Transverse colon (tissue), 4 donors: ENCODE data around the gene STK32C. TPM values are rescaled to one million over a fixed set of nuclear protein-coding genes. Genes with fewer than 3 reads are reported as not detected.

Experiments used
- DNase-seq: peaks from one replicate; pipeline ENCODE4 v3.0.0-alpha.2; 2019
- H3K27ac ChIP-seq, 4 donors: fragments of 200-600 bp; sonication (generic); 2 replicates each; pipeline ENCODE4 v1.5.1; 2016 to 2018; ENCODE audit warnings: inconsistent platforms in 4 of 4
- H3K27me3 ChIP-seq: fragments of 200-600 bp; sonication (generic); 2 replicates; pipeline ENCODE4 v1.5.1; 2017; ENCODE audit warnings: inconsistent platforms
- H3K36me3 ChIP-seq, 4 donors: fragments of 200-600 bp; sonication (generic); 2 replicates each; pipeline ENCODE4 v1.5.1; 2017 to 2019; ENCODE audit warnings: inconsistent platforms in 4 of 4
- H3K4me1 ChIP-seq, 4 donors: fragments of 200-600 bp; sonication (generic); 2 replicates each; pipeline ENCODE4 v1.5.1; 2017 to 2020; ENCODE audit warnings: inconsistent platforms in 4 of 4
- H3K4me3 ChIP-seq, 4 donors: fragments of 200-600 bp; sonication (generic); 1 replicate in 1 of 4; 2 replicates in 3 of 4; pipeline versions ENCODE4 v1.5.1 to v1.6.1; 2017 to 2019; ENCODE audit warnings: inconsistent platforms in 4 of 4
- H3K9me3 ChIP-seq, 2 donors: fragments of 200-600 bp; sonication (generic); 2 replicates each; pipeline ENCODE4 v1.5.1; 2017 to 2019; ENCODE audit warnings: inconsistent platforms in 2 of 2
- EP300 ChIP-seq: sonication (generic); formaldehyde crosslinking; IDR thresholded peaks from one replicate; pipeline ENCODE4 v1.6.1; 2017; ENCODE audit warnings: antibody characterized with exemption, low read depth
- POLR2A ChIP-seq: fragments of 450-650 bp; IDR thresholded peaks from one replicate; pipeline ENCODE4 v1.6.1; 2016; ENCODE audit warnings: antibody characterized with exemption, mild to moderate bottlenecking, moderate library complexity
- POLR2AphosphoS5 ChIP-seq, 3 donors: sonication (generic); formaldehyde crosslinking; IDR thresholded peaks; one replicate each; pipeline ENCODE4 v1.6.1; 2016; ENCODE audit warnings: antibody characterized with exemption in 3 of 3
- WGBS, 2 donors: methylation state at CpG; one replicate each; pipeline ENCODE4 v1.1.5; 2018; ENCODE audit warnings: low coverage in 1 of 2; 5-methylcytosine and 5-hydroxymethylcytosine counted together
- in situ Hi-C, 4 donors: fragments of 200-750 bp; cut with MboI; loops; one replicate each; pipeline versions ENCODE4 v1.15.0 to v1.15.1; 2017; ENCODE audit warnings: low sequenced_read_pairs in 3 of 4, low pct_ligation_motif_present in 1 of 4, low pct_unique_long_range_greater_than_20kb in 1 of 4
- intact Hi-C: fragments of 100-400 bp; cut with DNase I; formaldehyde crosslinking; loops from one replicate; pipeline ENCODE4 v1.15.1; 2023; ENCODE audit warnings: low total_unique reads
- total RNA-seq, 4 donors: library from RNA; depleted of rRNA; stranded (reverse); fragments of >200 nt; gene quantifications; one replicate each; pipeline ENCODE4 v1.1.0, GENCODE V29; 2016
- TF ChIP-seq, protein P1 (sequence below), 5 experiments: fragments of 200-600 bp in 3 of 5; fragments of 450-650 bp in 2 of 5; sonication (generic) in 3 of 5; IDR thresholded peaks; 1 replicate in 2 of 5; 2 replicates in 3 of 5; pipeline ENCODE4 v1.5.1; 2016 to 2017; ENCODE audit warnings: antibody characterized with exemption in 5 of 5, inconsistent platforms in 3 of 5, mild to moderate bottlenecking in 2 of 5, moderate library complexity in 1 of 5

STK32C gene
- total RNA-seq, 4 donors from 2014 or later, result 2.2 to 7.8 (median 3.7) TPM; not detected in 1

DNA sequence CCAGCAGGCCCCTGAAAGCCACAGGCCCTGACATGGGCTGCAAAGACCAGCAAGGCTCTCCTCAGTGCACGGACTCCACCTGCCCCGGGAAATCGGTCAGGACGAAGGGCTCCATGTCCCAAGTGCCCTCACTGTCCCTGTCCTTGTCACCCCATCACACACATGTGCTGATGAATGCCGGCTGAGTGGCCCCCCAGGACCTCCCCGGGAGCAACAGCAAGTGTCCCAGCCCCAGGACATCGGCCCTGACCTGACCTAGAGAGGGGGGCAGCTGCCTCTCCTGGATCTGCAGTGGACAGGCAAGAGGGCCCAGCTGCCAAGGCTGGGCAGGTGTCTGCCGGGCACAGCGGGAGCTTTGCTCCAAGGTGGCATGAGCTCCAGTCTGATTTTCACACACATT lies 49.8 kb downstream of the STK32C start:
- intact Hi-C loops (no loop called here), in situ Hi-C loops (no loop called here)
- H3K9me3 ChIP-seq, result no peaks in the 10 kb centered on the region
- 81% methylated on average over 9 of the region's 9 CpGs; no CpG with 5 or more reads in 1 of the 2 donors for WGBS, 2 donors
- TF ChIP-seq, protein P1, sequence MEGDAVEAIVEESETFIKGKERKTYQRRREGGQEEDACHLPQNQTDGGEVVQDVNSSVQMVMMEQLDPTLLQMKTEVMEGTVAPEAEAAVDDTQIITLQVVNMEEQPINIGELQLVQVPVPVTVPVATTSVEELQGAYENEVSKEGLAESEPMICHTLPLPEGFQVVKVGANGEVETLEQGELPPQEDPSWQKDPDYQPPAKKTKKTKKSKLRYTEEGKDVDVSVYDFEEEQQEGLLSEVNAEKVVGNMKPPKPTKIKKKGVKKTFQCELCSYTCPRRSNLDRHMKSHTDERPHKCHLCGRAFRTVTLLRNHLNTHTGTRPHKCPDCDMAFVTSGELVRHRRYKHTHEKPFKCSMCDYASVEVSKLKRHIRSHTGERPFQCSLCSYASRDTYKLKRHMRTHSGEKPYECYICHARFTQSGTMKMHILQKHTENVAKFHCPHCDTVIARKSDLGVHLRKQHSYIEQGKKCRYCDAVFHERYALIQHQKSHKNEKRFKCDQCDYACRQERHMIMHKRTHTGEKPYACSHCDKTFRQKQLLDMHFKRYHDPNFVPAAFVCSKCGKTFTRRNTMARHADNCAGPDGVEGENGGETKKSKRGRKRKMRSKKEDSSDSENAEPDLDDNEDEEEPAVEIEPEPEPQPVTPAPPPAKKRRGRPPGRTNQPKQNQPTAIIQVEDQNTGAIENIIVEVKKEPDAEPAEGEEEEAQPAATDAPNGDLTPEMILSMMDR (IDR thresholded peaks at IDR 0.05), result no peak
- no peak for TF ChIP-seq POLR2AphosphoS5 (IDR thresholded peaks at IDR 0.05)
- TF ChIP-seq POLR2A, result no peak
- TF ChIP-seq EP300, result no peak
- no peak overlapping the region for H3K27ac ChIP-seq
- no peaks in the 10 kb centered on the region for H3K4me1 ChIP-seq
- no peaks in the 10 kb centered on the region for H3K36me3 ChIP-seq
- no peaks in the 10 kb centered on the region for H3K27me3 ChIP-seq
- DNase-seq, result no peak
- no peak overlapping the region for H3K4me3 ChIP-seq

GRCh38 chr10:132257271-132257670 lies 50.5 kb downstream of the STK32C start:
- Histone ChIP-seq H3K4me3 (no peak overlapping the region), H3K4me1 (no peaks in the 10 kb centered on the region), H3K9me3 (no peaks in the 10 kb centered on the region), H3K27me3 (no peaks in the 10 kb centered on the region), H3K27ac (no peak overlapping the region), H3K36me3 (no peaks in the 10 kb centered on the region)
- intact Hi-C loops (no loop called here), in situ Hi-C loops (no loop called here)
- no peak for TF ChIP-seq POLR2AphosphoS5 (IDR thresholded peaks at IDR 0.05)
- no peak for TF ChIP-seq EP300
- TF ChIP-seq POLR2A, result no peak
- TF ChIP-seq, protein P1 (IDR thresholded peaks at IDR 0.05), result no peak
- no peak for DNase-seq
- 59% methylated on average over 8 of the region's 8 CpGs; no CpG with 5 or more reads in 1 of the 2 donors for WGBS, 2 donors

- H3K27ac ChIP-seq, result no peak overlapping the region
- H3K36me3 ChIP-seq, result no peaks in the 10 kb centered on the region
- in situ Hi-C loops (no loop called here), intact Hi-C loops (no loop called here)
- no peak overlapping the region for H3K4me3 ChIP-seq
- no peak for TF ChIP-seq POLR2A
- TF ChIP-seq EP300, result no peak
- TF ChIP-seq, protein P1 (IDR thresholded peaks at IDR 0.05), result no peak
- no peak for TF ChIP-seq POLR2AphosphoS5 (IDR thresholded peaks at IDR 0.05)
- no peaks in the 10 kb centered on the region for H3K27me3 ChIP-seq
- H3K9me3 ChIP-seq, result no peaks in the 10 kb centered on the region
- 63% methylated on average over 4 of the region's 5 CpGs; no CpG with 5 or more reads in 1 of the 2 donors for whole genome bisulfite sequencing, 2 donors
- H3K4me1 ChIP-seq, result no peaks in the 10 kb centered on the region
- no peak for DNase-seq
Observed at GRCh38 chr10:132256866-132257265, 50.9 kb downstream of the STK32C start.

DNA sequence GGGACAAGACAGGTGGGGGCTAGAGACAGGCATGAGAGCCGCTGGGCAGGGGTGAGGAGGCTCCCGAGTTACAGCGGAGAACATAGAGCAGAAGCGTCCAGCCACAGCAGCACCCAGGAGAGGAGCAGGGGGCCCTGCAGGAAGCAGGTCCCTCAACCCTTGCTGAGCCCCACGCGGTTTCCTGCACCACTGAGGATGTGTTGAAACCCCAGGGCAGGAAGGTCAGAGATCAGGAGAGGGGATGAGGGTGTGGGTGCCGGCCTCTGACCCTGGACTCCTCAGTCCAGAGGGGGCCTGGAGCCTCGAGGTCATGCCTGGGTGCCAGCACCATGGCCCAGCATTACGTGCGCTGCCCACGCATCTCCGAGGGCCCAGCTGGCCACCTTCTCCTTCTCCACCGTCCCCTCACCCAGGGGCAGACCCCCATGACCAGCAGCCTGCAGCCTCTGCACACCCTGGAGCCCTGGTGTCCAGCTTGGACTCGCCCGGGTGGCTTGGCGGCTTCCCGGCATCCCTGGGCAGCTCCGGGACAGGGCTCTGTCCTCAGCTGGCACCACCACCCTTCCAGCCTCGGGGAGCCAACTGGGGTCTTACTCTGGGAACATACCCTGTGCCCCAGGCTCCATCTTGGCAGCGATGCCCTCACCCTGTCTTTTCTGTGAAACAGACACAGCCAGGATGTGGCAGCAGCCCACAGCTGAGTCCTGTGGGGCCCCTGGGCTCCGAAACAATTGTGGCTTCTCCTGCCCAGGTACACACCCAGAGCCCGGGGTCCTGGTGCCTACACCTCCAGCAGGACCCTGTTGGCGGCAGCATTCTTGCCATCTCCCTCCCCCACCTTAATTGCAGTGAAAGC lies 52.0 kb downstream of the STK32C start:
- TF ChIP-seq EP300, result no peak
- no peak for TF ChIP-seq POLR2AphosphoS5 (IDR thresholded peaks at IDR 0.05)
- no peak for TF ChIP-seq POLR2A
- 81% methylated on average over 23 of the region's 23 CpGs; no CpG with 5 or more reads in 1 of the 2 donors for WGBS, 2 donors
- no peaks in the 10 kb centered on the region for H3K4me1 ChIP-seq
- no peak overlapping the region for H3K4me3 ChIP-seq
- intact Hi-C loops (no loop called here), in situ Hi-C loops (no loop called here)
- H3K27me3 ChIP-seq, result no peaks in the 10 kb centered on the region
- no peak overlapping the region for H3K27ac ChIP-seq
- DNase-seq, result no peak
- H3K9me3 ChIP-seq, result no peaks in the 10 kb centered on the region
- no peaks in the 10 kb centered on the region for H3K36me3 ChIP-seq
